Right atrium auricular region (tissue), 2 donors: ENCODE data around the gene AKAP13. TPM values are rescaled to one million over a fixed set of nuclear protein-coding genes. Genes with fewer than 3 reads are reported as not detected.
"Not testable (repeated sequence)": the region's sequence is repeated elsewhere in the genome, so short reads cannot be mapped to it uniquely, and the experiment has no call there.

ENCODE experiments used
- DNase-seq: peaks from one replicate; pipeline ENCODE4 v3.0.0-alpha.2; 2019; ENCODE audit warnings: low spot score
- H3K27ac ChIP-seq, 2 donors: fragments of 200-600 bp; sonication (generic); 1 replicate in 1 of 2; 2 replicates in 1 of 2; pipeline ENCODE4 v1.5.1; 2016 to 2019
- H3K27me3 ChIP-seq, 2 donors: fragments of 200-600 bp; sonication (generic); one replicate each; pipeline versions ENCODE4 v1.5.1 to v1.6.0; 2017 to 2019
- H3K36me3 ChIP-seq: fragments of 200-600 bp; sonication (generic); one replicate; pipeline ENCODE4 v1.5.1; 2016
- H3K4me1 ChIP-seq, 2 donors: fragments of 200-600 bp; sonication (generic); one replicate each; pipeline versions ENCODE4 v1.5.1 to v1.6.0; 2017 to 2019
- H3K4me3 ChIP-seq, 2 donors: fragments of 200-600 bp; sonication (generic); 1 replicate in 1 of 2; 2 replicates in 1 of 2; pipeline ENCODE4 v1.5.1; 2017 to 2019; ENCODE audit warnings: mild to moderate bottlenecking in 1 of 2, moderate library complexity in 1 of 2
- H3K9me3 ChIP-seq, 2 donors: fragments of 200-600 bp; sonication (generic); one replicate each; pipeline ENCODE4 v1.5.1; 2019
- total RNA-seq, 2 donors: library from RNA; depleted of rRNA; stranded (reverse); fragments of >200 nt; gene quantifications; one replicate each; pipeline ENCODE4 v1.1.0, GENCODE V29; 2016
- TF ChIP-seq, protein P1 (sequence below), 2 donors: fragments of 200-600 bp; sonication (generic); IDR thresholded peaks; one replicate each; pipeline ENCODE4 v1.5.1; 2019; ENCODE audit warnings: antibody characterized with exemption in 2 of 2

The AKAP13 gene
- total RNA-seq, 2 donors from 2014 or later, result 293 to 339 TPM

DNA sequence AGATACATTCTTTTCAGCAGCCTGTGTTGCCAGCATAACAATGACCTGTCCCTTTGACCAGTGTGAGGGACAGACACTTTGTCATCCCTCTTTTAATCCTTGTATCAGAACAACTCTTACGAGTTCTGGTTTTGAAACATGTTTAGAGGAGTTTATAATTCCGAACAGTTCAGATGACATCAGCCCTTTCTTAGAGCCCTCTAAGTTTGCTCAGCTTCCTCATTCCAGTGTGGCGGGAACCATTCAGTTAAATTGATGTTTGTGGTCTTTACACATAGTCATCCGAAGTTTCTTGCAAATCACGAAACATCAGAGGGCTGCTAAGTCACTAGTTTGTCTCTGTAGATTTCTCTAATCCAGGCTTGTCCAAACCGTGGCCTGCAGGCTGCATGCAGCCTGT is 102.5 kb downstream of the AKAP13 start:
- Histone ChIP-seq H3K9me3 (no peaks in the 10 kb centered on the region), H3K4me3 (no peak overlapping the region), H3K36me3 (no peaks in the 10 kb centered on the region), H3K27me3 (no peaks in the 10 kb centered on the region), H3K4me1 (peaks cover 3 to 37% of the 10 kb centered on the region in 2 donors), H3K27ac (peak overlapping the region; percentile 50 to 63)
- DNase-seq, result no peak
- TF ChIP-seq, protein P1, sequence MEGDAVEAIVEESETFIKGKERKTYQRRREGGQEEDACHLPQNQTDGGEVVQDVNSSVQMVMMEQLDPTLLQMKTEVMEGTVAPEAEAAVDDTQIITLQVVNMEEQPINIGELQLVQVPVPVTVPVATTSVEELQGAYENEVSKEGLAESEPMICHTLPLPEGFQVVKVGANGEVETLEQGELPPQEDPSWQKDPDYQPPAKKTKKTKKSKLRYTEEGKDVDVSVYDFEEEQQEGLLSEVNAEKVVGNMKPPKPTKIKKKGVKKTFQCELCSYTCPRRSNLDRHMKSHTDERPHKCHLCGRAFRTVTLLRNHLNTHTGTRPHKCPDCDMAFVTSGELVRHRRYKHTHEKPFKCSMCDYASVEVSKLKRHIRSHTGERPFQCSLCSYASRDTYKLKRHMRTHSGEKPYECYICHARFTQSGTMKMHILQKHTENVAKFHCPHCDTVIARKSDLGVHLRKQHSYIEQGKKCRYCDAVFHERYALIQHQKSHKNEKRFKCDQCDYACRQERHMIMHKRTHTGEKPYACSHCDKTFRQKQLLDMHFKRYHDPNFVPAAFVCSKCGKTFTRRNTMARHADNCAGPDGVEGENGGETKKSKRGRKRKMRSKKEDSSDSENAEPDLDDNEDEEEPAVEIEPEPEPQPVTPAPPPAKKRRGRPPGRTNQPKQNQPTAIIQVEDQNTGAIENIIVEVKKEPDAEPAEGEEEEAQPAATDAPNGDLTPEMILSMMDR (IDR thresholded peaks at IDR 0.05), result no peak

DNA sequence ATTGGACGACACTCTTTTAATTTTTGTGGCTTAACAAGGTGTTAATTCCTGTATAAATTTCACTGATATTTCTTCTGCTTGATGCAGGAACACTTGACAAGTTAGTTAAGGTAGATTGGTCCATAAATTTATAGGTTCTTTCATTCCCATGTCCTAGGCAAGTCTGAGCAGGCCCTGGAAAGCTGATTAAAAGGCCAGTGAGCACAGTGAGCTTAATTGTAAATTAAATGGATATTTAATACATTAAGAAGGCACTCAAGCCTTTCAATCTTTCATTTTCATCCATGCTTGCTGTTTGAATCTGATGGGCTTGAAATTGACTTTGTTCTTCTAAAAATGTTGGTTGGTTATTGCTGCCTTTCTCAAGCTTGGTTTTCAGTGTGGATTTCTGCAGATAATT is 103.6 kb downstream of the AKAP13 start:
- H3K36me3 ChIP-seq, H3K27me3 ChIP-seq, H3K9me3 ChIP-seq, DNase-seq, H3K4me3 ChIP-seq: not testable (repeated sequence)
- peak overlapping the region in 1 of 2 donors; percentile 34 for H3K27ac ChIP-seq
- peaks cover 3 to 34% of the 10 kb centered on the region in 2 donors for H3K4me1 ChIP-seq

GRCh38 chr15:85484923-85485322 is 104.5 kb downstream of the AKAP13 start:
- H3K27me3 ChIP-seq, H3K9me3 ChIP-seq, DNase-seq, H3K4me3 ChIP-seq, H3K36me3 ChIP-seq: not testable (repeated sequence)
- Histone ChIP-seq H3K4me1 (peaks cover 3 to 35% of the 10 kb centered on the region in 2 donors), H3K27ac (peak overlapping the region; percentile 28 to 34)

DNA sequence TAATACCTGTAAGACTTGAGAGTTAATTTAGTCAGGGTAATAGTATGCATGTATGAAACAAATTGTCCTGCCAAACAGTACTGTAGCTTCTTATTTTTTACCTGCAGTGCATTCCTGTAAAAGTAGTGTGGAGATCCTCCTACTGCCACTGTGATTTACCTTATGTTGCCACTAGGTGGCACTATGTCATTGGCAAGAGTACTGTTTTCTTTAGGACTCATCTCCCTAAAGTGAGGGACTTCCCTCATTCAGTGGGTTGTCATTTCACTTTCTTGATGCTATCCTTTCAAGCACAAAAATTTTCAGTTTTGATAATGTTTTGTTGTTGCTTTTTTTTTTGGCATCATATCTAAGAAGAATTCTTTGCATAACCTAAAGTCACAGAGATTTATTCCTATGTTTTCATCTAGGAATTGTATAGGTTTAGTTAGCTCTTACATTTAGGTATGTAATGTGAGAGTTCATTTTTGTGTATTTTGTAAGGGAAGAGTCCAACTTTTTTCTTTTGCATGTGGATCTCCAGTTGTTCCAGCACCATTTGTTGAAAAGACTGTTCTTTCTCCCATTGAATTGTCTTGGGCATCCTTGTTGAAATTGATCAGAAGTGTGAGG is 105.7 kb downstream of the AKAP13 start:
- Histone ChIP-seq H3K27me3 (no peaks in the 10 kb centered on the region), H3K4me1 (peaks cover 3 to 42% of the 10 kb centered on the region in 2 donors), H3K4me3 (no peak overlapping the region), H3K27ac (peak overlapping the region in 1 of 2 donors; percentile 28), H3K36me3 (no peaks in the 10 kb centered on the region), H3K9me3 (no peaks in the 10 kb centered on the region)
- no peak for DNase-seq
- TF ChIP-seq, protein P1 (IDR thresholded peaks at IDR 0.05), result peak; percentile 80 to 91

- H3K4me3 ChIP-seq, H3K27me3 ChIP-seq, H3K36me3 ChIP-seq, H3K9me3 ChIP-seq, DNase-seq: not testable (repeated sequence)
- H3K27ac ChIP-seq, result peak overlapping the region; percentile 49 to 57
- H3K4me1 ChIP-seq, result peaks cover 0 to 35% of the 10 kb centered on the region in 2 donors
Measured at GRCh38 chr15:85487796-85488195, 107.4 kb downstream of the AKAP13 start.

- H3K4me3 ChIP-seq, result no peak overlapping the region
- TF ChIP-seq, protein P1 (IDR thresholded peaks at IDR 0.05), result no peak
- H3K36me3 ChIP-seq, result no peaks in the 10 kb centered on the region
- no peak for DNase-seq
- H3K27me3 ChIP-seq, result no peaks in the 10 kb centered on the region
- no peaks in the 10 kb centered on the region for H3K9me3 ChIP-seq
- H3K27ac ChIP-seq, result peak overlapping the region in 1 of 2 donors; percentile 57
- peaks cover 0 to 43% of the 10 kb centered on the region in 2 donors for H3K4me1 ChIP-seq
Measured at GRCh38 chr15:85488997-85489396, 108.6 kb downstream of the AKAP13 start.

DNA sequence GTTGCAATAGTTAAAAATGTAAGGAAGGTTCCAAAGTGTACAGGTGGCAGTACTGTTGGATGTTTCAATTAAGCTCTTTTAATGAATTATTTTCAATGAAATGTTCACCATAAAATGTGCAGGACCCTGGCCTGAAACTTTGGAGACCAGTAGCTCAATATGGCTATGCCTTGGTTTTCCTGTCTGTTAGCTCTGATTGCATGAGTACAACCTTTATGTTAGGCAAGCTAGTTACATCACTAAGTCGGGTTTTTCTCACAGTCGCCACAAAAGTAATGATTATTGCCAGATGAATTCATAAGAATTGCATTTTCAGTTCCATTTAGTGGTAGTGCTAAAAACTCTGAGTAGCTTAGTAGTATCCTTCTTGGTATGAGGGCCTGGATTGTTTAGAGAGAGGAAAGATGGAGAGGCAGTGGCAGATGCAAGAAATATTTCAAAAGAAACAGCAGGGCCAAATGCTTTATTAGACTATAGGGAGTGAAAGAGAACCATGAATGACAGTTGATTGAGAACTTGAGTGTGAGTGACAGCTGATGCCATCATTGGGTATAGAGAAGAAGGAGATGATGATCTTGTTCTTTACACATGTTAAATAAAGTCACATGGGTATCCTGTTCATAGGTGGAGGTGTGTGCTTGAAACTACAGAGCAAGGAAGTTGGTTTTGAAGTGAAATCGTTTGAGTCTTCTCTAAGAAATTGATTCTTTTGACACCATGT is 109.5 kb downstream of the AKAP13 start:
- H3K4me1 ChIP-seq, result peaks cover 0 to 52% of the 10 kb centered on the region in 2 donors
- peak overlapping the region in 1 of 2 donors; percentile 57 for H3K27ac ChIP-seq
- no peaks in the 10 kb centered on the region for H3K27me3 ChIP-seq
- no peaks in the 10 kb centered on the region for H3K36me3 ChIP-seq
- TF ChIP-seq, protein P1 (IDR thresholded peaks at IDR 0.05), result no peak
- DNase-seq, result no peak
- H3K4me3 ChIP-seq, result no peak overlapping the region
- H3K9me3 ChIP-seq, result no peaks in the 10 kb centered on the region
